NCI-H226 (cell line): ENCODE results near the gene MSRB2.
"Not testable (repeated sequence)": the region's sequence is repeated elsewhere in the genome, so short reads cannot be mapped to it uniquely, and the experiment has no call there.

ENCODE experiments used
- DNase-seq: peaks from one replicate; pipeline ENCODE4 v3.0.0-alpha.2; 2015

The MSRB2 gene

GRCh38 chr10:23095404-23095965 is at the start of gene MSRB2:
Gene MSRB2, plus strand, starts transcription at chr10:23095579. Its CDS starts 30 bp downstream, at chr10:23095609.
- peak; percentile 79 for DNase-seq

DNA sequence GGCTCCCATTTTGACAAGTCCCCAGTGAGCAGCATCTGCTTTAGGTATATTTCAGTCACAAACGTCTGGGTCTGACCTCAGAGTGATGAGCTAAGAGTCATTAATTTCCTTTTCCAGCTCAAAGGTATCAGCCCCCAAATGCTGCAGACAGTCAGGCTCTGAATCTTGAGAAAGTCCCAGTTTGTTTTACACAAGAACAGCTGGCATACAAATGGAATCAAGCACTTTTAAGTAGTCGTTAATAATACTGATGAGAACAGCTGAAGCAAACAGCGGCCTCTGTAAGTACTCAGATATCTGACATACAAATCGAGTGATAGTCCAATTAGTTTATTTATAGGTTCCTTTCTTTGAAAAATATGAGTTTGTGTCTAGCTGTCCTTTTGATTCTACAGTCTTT is 49.4 kb upstream of the MSRB2 start:
- no peak for DNase-seq

- DNase-seq: peak; percentile 48
Observed at GRCh38 chr10:23047201-23048050, 48.0 kb upstream of the MSRB2 start.

- no peak for DNase-seq
Observed at GRCh38 chr10:23048191-23048590, 47.2 kb upstream of the MSRB2 start.

DNA sequence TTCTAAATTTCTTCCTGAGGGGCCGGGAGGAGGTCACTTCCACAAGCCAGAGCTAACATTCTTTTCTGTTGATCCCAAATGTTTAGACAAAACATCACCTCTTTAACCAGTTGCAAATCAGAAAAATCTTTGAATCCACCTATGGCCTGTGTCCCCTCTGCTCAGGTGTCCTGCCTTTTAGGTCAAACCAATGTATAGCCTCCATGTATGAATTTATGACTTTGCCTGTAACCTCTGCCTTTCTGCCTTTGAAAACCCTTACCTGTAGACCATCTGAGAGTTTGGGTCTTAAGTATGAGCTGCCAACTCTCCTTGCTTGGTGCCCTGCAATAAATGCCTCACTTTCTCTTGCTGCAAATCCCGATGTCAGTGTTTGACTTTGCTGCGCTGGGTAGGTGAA is 44.1 kb upstream of the MSRB2 start:
- DNase-seq: no peak

- DNase-seq: no peak
Observed at GRCh38 chr10:23051855-23052331, 43.5 kb upstream of the MSRB2 start.

DNA sequence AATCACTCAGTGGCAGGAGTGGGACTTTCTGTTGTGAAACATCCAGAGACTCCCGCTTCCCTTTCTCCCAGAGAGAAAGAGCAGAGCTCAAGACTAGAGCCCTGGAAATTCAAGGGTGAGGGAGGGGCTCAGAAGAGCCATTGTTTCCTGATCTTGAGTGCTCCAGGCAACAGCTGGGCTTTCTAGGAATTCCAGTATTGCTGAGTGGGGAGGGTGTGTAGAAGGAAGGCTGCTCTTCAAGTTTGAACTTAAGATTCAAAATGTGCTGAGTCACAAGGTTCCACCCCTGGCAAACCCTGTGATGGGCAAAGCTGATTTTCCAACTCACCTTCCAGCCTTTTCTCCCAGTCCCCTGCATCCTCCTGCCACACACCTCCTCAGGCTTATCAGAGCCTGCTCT is 42.3 kb upstream of the MSRB2 start:
- DNase-seq: peak; percentile 63

DNA sequence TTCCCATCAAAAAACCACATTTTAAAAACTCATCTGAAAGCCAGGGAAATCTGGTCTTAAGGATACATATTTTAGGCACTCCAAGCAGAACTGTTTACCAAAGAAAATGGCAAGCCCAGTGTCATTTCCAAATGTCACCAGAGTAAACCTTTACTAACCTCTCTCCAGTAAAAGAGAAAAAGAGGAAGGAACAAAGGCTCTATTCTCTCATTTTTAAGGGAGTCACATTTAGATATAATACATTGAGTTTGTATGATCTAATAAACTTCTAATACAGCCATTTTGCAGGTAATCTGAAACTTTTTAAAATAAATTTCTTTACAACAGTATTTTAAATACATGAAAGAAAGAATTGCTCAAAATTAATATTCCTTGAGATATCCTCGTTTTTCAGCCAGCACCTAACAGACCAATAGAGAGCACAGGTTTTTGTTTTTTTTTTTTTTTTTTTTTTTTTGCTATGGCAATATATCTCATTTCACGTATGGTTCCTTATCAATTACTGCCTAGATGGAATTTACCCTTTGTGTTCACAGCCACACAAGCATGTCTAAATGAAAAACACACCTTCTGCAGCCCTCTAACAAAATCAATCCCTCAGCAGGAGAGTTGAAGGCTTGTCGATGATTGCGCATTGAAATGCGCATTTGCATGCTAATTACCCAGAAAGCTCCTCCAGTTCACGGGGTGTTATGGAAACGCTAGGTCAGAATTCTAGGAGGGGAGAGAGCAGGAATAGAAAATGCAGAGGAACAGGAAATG is 39.8 kb upstream of the MSRB2 start:
- DNase-seq: no peak

DNA sequence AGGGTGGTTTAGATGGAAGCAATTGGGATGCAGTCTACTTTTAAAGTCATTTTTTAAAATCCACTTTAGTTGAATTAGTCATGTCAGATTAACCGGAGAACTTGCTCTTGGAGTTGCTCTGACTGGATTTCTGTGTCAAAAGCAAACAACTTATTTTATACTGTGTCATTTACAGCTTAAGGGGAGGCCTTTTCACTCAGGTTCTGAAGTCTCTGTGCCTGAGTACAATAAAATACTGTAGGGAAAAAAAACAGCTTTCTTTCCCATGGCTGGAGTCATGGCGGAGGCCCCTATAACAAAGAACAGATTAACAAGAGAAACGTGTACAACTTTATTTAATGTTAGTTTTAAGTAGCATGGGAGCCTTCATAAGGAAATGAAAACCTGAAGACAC is 39.2 kb upstream of the MSRB2 start:
- no peak for DNase-seq

DNA sequence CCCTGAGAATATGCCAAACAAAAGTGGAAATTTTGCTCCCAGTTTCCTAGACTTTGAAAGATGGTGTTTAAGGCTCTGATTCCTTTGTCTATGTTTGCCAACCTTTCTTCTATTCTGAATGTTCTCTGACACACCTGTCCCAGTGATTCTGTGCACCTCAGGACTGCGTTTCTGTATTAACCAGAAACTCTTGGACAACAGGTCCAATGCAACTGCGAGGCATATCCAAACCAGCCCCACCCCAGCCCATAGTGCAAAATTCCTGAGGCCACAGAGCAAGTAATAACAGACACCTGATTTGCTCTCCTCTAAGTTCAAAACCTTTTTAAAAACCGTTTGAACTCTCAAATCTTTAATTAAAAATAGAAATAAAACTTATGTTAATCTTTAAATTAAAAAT is 37.0 kb upstream of the MSRB2 start:
- DNase-seq: no peak

- DNase-seq: no peak
Observed at GRCh38 chr10:23060918-23061317, 34.5 kb upstream of the MSRB2 start.

GRCh38 chr10:23063045-23063972 is 32.1 kb upstream of the MSRB2 start:
- no peak for DNase-seq

- no peak for DNase-seq
Observed at GRCh38 chr10:23063973-23064812, 31.2 kb upstream of the MSRB2 start.

DNA sequence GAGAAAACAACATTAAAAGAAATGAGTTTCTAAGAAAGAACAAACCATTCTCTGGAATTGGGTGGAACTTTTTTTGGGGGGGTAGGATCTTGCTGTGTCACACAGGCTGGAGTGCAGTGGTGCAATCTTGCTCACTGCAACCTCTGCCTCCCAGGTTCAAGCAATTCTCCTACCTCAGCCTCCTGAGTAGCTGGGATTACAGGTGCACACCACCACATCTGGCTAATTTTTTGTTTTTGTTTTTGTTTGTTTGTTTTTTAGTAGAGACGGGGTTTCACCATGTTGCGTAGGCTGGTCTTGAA is 30.6 kb upstream of the MSRB2 start:
- not testable (repeated sequence) for DNase-seq

- DNase-seq: peak; percentile 90
Observed at GRCh38 chr10:23065181-23065948, 30.0 kb upstream of the MSRB2 start.

DNA sequence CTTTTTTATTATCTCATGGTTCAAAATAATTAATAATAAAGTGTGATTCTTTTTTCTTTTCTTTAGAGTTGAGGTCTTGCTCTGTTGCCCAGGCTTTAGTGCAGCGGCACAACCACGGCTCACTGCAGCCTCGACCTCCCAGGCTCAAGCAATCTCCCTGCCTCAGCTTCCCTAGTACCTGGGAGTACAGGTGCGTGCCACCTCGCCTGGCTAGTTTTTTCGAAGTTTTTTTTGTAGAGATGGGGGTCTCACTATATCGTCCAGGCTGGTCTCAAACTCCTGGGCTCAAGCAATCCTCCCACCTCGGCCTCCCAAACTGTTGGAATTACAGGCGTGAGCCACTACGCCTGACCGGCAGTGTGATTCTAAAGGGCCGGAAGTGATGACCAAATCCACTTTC is 28.0 kb upstream of the MSRB2 start:
- DNase-seq: no peak

DNA sequence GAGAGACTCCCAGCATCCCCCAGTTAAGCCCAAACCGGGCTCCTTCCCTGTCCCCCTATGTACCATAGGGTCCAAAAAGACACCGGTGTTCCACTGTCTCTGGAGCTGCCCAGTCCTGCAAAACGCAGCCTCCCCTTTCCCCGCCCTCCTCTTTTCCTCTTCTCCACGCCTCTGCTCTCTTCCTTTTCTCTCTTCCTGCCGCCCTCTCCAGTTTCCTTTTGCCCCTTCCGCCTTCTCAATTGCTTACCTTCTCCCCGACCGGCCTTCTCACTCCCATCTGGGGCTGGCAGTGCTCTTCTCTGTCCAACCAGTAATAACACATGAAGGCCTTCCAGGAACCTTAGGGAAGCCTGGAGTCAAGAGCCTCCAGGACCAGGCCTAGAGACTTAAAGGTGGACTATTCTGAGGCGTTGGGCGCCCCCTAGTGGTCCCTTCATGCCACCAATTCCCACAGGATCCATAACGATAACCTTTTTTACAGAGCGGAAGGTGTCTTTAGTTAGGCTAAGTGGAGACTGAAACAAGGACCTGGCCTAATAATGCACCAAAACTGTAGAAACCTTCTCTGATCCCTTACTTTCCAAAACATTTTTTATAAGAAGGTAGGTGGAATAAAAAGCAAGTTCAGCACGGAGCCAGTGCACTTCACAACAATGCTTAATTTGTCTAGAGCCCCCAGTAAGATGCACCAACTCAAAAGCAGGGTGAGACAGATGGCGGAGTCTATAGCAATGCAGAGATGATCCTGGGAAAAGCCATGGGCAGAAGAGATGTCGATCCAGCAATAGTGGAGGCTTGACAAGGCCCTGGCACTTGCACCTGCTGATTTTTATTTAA is 27.2 kb upstream of the MSRB2 start:
- DNase-seq: peak; percentile 60

- DNase-seq: no peak
Observed at GRCh38 chr10:23069019-23069815, 26.2 kb upstream of the MSRB2 start.
